GM18499 (cell line): ENCODE data around the gene SQSTM1.

Experiments used
- ATAC-seq: cut with Tn5 transposase; IDR thresholded peaks from one replicate; pipeline ENCODE4 v1.9.1; 2021; ENCODE audit warnings: moderate number of reproducible peaks; ENCODE audit not compliant: insufficient read depth, unreplicated experiment

The SQSTM1 gene

DNA sequence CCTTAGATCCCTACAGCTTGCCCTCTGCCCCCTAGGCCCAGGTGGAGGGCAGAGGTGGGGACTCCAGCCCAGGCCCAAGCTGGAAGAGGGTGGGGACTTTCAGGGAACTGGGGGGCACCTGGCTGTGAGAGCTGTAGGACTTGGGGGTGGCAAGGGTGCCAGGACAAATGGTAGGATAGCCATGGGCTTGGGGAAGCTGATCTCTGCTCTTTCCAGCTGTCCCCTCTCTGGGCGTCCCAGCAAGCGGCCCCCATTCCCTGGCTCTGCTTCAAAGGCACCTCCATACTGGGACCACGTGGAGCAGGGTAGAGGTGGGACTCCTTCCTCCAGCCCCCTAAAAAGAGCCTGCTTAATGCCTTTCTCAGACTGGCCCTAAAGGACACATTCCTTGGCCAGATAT lies 26.5 kb upstream of the SQSTM1 start:
- no peak for ATAC-seq

DNA sequence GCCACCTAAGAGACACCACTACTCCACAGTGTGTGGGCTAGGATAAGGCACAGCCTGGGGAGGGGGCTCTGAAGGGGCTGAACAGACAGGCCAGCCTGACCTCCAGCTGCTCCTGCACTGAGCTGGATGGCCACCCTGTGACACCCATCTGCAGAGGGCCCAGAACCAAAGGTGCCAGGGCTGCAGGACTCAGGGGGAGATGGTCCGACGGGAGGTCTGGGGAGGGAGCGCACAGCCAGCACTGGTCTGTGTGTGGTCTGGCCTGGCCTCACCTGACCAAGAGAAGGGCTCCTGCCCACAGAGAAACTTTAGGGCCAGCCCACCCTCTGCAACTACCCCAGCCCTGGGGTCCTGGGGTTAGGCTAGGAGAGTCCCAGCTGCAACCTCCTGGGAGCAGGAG lies 26.1 kb upstream of the SQSTM1 start:
- no peak for ATAC-seq

DNA sequence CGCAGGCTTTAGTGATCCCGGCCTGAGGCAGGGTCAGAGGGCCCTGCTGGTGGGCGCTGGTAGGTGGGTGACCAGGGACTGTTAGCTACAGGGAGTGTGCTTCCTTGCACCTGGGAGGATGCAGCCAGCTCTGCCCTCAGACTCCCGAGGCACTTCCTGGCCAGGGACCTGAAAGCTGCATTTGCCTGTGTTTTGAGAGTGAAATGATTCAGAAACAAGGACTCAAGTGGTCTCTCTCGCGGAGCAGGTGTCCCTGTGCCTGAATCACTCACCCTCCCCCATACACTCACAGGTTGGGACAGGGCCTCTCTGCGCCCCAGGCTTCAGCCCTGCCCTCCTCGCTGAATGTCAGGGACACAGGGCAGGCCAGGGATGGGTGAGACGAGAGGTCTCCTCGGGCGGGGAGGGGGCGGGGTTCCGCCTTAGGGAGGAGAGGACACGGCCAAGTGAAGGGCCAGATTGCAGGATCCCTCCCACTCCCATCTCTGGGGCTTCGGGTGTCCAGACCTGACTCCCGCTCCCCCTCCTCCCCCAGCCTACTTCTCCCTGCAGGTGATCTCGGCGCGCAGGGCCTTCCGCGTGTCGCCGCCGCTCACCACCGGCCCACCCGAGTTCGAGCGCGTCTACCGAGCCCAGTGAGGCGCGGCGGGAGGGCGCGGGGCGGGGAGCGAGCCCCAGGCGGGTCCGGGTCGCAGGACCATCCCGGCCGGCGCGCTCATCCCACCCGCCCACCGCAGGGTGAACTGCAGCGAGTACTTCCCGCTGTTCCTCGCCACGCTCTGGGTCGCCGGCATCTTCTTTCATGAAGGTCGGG lies 25.4 kb upstream of the SQSTM1 start:
- no peak for ATAC-seq

DNA sequence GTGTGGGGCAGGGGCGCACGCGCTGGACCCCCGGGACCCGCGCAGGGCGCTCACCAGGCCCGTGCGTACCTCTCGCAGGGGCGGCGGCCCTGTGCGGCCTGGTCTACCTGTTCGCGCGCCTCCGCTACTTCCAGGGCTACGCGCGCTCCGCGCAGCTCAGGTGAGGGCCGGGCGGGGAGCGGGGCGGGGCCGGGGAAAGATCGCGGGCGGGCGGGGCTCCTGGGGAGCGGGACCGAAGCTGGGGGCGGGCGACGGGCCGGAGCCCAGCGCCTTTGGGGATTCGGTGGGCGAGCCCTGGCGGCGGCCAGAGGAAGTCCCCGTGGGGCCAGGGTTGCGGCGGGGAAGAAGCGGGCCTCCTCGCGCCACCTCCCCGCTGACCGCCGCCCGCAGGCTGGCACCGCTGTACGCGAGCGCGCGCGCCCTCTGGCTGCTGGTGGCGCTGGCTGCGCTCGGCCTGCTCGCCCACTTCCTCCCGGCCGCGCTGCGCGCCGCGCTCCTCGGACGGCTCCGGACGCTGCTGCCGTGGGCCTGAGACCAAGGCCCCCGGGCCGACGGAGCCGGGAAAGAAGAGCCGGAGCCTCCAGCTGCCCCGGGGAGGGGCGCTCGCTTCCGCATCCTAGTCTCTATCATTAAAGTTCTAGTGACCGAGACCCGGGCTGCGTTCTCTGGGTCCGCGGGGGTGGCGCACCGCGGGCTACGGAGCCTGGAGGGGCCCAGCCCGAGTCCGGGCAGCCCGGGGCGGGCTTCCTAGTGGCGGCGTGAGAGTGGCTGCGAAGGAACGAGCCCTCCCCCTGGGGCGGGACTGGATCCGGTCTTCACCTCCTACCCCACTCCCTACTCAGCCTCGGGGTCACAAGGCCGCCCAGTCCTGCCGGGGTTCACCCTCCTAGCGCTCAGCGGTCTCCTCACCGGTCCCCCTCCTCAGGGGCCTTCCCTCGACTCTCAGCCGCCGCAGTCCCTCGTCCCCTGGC lies 24.6 kb upstream of the SQSTM1 start:
- peak; percentile 52 for ATAC-seq

DNA sequence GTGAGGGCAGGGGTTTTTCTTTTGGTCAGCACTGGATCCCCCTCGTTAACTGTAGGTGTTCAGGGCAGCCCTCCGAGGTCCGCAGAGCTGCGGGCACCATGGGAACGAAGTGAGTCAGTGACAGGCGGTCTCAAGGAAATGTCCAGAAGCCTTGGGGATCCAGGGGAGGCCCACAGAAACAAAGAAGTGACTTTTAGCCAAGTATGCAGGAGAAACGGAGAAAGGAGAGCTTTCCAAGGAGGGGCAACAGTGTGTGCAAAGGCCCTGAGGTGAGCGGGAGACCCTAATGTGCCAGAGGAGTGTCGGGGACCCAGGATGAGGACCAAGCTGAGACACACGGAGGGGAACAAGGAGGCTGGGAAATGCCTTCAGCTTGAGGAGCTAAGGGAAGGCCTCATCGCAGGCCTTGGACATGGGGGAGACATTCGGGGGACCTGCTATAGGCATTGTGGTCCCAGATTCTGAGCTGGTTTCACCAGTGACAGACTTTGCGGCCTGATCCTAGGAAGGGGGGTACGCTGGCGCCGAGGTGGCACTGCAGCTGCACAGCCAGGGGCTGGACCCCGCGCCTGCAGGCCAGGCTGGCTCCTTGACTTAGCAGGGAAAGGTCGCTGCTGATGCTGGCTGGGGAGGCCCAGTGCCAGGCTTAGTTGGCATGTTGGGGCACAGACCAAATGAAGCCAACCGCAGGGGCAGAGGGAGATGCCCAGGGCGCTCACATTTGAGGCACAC lies 23.7 kb upstream of the SQSTM1 start:
- ATAC-seq, result no peak

DNA sequence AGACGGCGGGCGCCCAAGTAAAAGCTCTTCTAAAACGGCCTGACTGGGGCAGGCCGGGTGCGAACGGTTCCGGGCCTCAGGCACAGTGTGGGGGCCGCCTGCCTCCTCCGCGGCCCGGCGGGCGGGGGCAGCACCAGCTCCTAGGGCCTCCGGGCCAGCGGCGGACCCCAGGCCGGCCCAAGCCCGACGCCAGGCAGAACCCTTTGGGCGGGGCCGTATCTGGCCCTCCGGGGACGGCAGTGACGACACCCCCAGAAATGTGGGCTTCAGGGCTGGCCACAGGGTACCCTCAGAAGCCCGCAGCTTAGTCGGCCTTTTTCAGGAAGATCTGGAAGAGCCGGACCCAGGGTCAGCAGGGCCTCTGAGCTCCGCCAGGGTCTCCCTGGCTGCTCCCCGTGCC lies 23.0 kb upstream of the SQSTM1 start:
- ATAC-seq, result no peak

DNA sequence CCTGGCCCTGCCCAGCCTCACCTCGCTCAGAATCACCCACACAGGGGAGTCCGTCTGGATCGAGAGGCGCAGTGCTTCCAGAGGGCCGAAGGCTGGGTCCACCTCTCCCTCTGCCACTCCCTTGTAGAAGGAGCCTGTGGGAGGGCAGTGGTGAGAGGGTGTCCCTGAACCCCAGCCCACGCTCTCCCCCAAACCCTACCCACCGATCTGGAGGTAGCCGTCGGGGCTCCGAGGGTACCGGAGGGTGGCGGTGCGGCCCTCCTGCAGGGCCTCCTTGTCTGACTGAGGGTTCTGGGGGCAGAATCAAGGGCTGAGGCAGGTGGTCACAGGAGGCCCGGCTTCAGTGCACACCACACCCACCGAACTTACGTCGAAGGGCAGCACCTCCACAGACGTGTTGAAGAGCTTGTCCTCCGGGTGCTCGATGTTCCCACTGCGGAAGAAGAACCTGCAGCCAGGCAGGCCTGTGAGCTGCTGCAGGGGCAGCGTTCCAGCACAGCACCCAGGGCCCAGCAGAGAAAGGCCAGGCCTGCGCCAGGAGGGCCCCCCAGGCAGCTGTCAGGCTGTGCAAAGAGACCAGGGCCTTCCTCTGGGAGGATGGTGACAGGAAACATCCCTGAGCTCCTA lies 22.4 kb upstream of the SQSTM1 start:
- no peak for ATAC-seq

DNA sequence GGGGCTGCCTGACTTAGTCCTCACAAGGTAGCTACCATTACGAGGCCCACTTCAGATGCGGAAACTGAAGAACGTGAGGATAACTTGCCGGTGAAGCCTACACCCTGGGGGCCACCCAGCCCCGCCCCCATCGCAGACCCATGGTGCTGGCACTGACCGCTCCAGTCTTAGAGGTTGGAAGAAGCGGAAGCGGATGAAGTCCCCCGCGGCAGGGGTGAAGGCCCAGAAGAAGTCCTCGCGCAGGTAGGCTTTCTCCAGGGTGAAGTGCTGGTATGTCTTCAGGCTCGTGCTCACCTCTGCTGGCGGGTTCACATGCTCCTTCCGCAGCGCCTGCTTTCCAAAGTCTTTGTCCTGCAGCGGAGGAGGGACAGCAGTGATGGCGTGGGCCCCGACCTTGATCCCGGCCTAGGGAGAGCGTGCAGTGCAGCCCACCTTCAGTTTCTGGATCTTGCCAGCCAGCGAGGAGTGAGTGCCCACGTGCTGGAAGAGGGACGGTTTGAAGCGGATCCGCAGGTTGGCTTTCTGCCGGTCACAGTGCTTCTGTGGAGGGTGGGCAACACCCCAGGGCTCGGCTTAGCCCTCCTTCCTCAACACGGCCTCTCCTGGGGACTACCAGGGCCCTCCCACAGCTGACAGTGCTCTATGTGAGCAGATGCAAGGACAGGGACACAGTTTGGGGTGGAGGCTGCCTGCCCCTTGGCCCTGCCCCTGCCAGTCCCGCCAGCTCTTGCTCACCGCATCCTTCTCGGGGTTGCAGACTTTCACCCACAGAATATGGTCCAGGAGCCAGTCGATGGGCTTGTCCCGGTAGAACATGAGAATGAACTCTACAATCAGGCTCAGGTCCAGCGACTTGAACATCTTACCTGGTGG lies 21.7 kb upstream of the SQSTM1 start:
- ATAC-seq, result no peak

DNA sequence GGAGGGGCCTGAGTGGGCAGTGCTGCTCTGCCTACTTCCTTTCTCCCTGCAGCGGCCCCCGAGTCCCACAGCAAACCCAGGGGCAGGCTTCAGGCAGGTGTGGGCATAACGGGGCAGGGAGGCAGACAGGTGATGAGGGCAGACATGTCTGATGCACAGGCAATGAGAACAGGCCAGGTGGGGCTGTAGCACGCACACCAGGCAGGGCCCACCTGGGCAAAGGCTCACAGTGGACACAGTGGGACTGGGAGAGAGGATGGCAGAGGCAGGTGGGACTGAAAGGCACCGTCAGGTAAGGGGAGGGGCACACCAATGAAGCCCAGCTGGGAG lies 21.1 kb upstream of the SQSTM1 start:
- ATAC-seq, result no peak

DNA sequence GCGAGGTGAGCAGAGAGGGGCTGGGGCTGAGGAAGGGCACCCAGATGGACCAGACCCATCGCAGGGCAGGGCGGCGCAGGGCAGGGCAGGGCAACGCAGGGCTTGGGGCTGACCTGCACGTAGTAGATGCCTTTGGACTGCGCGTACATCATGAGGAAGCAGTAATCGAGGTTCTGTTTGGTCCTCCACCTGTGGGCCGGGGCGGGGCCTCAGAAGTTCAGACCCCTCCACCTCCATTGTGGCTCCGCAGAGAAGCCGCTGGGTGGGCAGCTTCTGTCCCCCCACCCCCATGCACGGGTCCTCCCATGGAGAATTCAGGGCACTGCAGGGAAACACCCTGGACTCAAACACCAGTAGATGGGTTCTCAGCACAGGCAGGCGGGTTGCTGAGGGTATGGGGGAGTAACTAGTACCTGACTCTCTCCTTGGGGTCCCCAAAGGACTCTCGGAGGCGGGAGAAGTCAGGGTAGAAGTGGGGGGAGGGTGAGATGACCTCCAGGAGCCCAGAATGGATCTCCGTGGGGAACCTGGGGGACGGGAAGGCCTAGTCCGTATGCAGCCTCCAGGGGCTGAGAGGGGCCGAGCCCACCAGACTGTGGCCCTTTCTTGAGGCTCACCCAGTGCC lies 20.5 kb upstream of the SQSTM1 start:
- ATAC-seq, result no peak

DNA sequence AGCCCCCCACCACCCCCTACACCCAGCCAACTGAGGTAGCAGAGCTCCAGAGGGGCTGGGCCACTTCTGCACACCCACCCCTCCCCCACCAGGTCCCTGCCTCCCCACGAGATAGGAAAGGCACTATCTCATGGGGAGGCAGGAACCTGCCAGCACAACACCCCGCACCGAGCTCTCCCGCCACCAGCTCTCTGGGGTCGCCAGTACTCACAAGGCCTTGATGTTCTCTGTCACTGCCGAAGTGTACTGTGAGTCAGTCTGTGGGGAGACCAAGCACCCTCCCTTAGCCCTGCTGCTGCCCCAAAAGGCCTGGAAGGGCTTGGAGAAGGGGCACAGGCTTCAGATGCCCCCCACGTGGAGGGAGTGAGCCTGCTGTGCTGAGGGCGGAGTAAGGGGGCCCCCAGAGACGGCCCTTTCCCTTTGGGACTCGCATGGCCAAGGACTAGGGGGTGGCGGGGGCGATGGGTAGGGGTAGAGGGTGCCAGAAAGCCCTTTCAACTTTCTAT lies 20.0 kb upstream of the SQSTM1 start:
- no peak for ATAC-seq

DNA sequence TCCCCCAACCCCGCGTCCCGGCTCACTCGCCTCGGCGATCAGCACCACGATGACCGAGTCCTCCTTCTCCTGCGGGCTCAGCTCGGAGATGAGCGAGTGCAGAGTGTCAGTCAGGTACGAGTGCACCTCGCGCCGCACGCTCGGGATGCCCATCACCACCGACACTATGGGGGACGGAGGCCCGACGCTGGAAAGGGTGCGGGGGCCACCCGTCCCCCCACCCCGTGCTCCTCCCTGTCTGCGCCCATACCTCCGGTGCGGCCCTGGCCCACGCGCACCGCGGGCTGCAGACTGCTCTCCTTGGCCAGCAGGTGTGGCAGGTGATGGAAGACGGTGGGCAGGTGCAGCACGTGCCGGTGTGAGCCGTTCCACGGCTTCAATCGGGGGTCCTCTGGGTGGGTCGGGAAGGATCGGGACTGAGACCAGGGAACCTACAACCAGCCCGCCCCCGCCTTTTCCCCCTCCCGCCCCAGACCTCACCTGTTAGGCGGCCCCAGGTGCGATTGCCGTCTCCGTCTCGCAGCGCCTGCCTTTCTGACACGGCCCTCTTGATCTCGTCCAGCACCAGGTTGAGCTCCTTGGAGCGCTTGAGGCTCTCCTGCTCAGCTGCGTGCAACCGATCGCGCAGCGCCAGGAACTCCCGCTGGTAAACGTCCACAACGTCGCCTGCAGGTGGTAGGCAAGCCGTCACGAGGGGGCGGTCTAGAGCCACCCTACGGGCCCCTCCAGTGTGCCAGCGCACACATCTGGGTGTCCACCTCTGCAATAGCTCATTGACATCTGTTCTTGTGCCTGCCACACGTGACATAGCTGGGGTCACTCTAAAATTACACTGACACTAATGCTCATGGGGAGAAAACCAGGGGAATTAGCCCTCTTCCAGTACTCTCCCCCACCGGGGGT lies 19.1 kb upstream of the SQSTM1 start:
- no peak for ATAC-seq

DNA sequence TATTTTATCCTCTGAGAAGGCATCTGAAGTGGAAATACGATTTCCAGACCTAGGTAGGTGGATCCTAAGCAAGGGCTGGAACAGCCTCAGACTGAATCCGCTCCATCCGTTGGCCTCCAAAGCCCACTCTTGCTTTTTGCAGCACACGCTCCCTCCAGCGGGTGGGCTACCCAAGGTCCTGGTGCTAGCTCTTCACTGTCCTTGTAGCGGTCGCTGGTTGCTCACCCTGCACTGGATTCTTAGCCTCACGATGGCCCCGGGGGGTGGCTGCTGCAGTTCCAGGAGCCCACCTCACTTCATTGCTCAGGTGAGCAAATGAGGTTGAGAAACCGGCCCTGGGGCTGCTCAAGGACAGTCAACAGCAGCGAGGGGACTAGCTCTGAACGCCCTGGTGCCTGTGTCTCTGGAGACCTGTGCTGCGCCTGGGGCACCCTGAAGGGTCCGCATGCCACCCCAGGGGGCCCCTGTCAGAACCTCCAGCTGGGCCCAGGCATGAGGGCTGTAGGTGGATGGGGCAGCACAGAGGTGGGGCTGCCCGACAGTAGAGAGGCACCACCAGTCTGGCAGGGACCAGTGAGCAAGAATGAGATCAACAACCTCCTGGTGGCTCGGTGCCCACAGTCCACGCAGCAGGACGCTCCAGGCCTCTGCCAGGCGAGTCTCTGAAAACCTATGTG lies 18.4 kb upstream of the SQSTM1 start:
- ATAC-seq, result no peak

DNA sequence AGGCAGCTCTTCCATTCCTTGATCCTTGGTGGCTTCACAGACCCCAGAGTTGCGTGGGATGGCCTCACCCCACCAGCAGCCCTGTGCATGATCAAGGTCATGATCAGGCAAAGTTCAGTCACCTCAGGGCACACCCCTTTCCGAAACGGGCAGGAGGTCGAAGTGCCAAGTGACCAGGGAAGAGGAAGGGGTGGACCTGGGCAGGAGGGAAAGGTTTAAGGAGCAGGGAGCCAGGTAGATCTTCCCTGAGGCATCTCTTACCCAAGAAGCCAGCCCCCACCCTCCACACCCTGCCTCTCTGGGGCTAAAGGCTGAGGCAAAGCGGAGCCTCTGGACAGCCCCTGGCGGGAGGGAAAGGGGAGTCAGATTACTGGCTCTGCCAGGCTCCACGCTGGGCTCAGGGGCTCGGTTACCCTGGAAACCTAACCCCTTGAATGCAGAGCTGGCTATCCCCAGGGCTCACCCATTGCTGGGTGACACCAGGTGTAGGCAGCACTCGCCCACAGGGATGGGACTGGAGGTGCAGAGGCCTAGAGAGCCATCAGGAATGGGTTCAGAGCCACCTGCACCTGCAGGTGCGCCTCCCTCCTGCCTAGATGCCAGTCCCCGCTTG lies 17.6 kb upstream of the SQSTM1 start:
- ATAC-seq, result no peak

DNA sequence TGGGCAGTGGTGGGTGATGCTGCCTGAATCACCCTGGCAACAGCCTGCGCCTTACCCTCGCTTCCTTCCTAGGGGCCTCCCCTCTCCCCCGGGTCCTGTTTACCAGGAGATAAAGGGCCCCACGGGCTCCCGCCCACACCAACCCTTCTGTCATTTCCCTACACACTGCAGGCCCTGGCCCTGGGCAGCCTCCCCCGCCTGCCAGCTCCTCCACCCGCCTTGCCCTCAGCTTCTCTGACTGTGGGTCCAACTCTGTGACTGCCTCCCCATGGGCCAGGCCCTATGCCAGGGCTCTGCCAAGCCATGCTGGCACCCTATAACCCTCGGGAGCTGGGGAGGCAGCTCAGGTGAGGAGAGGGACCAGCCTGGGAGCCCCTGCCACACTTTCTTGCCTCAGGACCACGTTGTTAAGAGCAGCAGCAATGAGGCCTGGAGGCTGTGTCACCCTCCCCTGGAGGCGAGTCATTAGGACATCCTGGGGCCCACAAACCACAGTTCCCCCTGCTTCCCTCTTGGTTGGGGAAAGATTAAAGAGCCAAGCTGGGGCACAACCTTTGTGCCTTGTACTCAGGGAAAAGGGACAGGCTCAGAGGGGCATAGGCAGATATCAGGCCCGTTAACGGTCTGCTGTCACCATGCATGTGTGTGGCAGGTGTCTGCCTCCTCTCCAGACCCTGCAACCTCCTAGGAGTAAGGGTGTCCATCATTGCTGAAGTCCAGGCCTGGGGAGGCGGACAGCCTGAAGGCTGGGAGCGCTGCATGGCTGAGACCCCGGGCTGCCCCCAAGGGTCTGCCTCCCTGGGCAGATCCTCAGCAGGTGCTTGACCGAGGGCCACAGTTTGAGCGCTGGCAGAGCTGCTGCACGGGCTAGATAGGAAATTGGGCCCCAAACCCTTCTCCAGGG lies 16.8 kb upstream of the SQSTM1 start:
- no peak for ATAC-seq

DNA sequence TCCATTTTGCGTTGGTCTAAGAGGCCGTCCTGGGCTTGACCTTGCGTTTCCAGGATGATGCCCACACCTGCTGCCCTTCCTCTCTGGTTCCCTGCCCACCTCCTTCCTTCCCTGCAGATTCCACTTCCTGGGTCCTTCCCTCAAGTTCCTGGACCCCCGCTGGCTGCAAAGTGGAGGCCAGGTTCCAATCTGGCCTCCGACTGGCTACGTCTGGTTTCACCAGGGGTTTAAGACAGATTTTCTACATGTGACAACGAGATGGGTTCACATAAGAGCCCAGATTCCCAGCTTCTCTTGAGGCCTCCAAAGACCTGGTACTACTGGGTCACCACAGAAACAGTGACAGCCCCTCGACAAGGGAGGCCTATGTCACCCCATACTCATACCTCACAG lies 16.2 kb upstream of the SQSTM1 start:
- no peak for ATAC-seq
